Endothelial cell of umbilical vein (primary cell): ENCODE data around the gene KAT2A. TPM values are rescaled to one million over a fixed set of nuclear protein-coding genes. Genes with fewer than 3 reads are reported as not detected.

ENCODE experiments used
- BruUV-seq: library from RNA; stranded (reverse); fragments of 400-500 nt; replicated peaks from 2 replicates; lab custom pipeline; 2021; lab: Mats Ljungman, UMichigan
- CTCF ChIA-PET: fragments of 300-600, 350-600 bp; sonication (Branson Sonifier 250); formaldehyde crosslinking; loops from one replicate; lab custom pipeline; 2021; ENCODE audit warnings: antibody characterized with exemption, inconsistent platforms; lab: Charles Lee
- POLR2A ChIA-PET: fragments of 300-600, 350-600 bp; sonication (Branson Sonifier 250); formaldehyde crosslinking; loops from one replicate; lab custom pipeline; 2021; ENCODE audit warnings: antibody characterized with exemption, inconsistent platforms; lab: Charles Lee
- DNase-seq: peaks from one replicate; pipeline ENCODE4 v3.0.0-alpha.2; 2011; ENCODE audit warnings: low read depth, low spot score
- FAIRE-seq: peaks from 2 replicates; lab custom pipeline; 2011; peaks lifted over from hg19 to GRCh38; lab: Jason Lieb, UNC
- H2AFZ ChIP-seq: 2 replicates; pipeline ENCODE4 v1.6.0; 2012; ENCODE audit warnings: low read depth, low read length, control low read depth, inconsistent platforms
- H3K27ac ChIP-seq: 2 replicates; pipeline ENCODE4 v1.5.1; 2011; ENCODE audit warnings: low read depth, mild to moderate bottlenecking, control low read depth, low read length, moderate library complexity; ENCODE audit not compliant: insufficient read depth
- H3K27me3 ChIP-seq, 2 experiments: 2 replicates each; pipeline versions ENCODE4 v1.6.0 to v1.6.1; 2011; ENCODE audit warnings: low read length in 2 of 2, mixed read lengths in 1 of 2; ENCODE audit not compliant: control insufficient read depth in 2 of 2, insufficient read depth in 2 of 2
- H3K36me3 ChIP-seq, 2 experiments: 2 replicates in 1 of 2; 3 replicates in 1 of 2; pipeline ENCODE4 v1.5.1; 2011; ENCODE audit warnings: low read length in 2 of 2, mild to moderate bottlenecking in 1 of 2, moderate library complexity in 1 of 2; ENCODE audit not compliant: control insufficient read depth in 2 of 2, insufficient read depth in 2 of 2; ENCODE audit errors: extremely low read depth in 1 of 2
- H3K4me1 ChIP-seq: 3 replicates; pipeline ENCODE4 v1.5.1; 2011; ENCODE audit warnings: mild to moderate bottlenecking, low read length; ENCODE audit not compliant: control insufficient read depth, insufficient read depth; ENCODE audit errors: extremely low read depth
- H3K4me2 ChIP-seq: 2 replicates; pipeline ENCODE4 v1.6.1; 2011; ENCODE audit warnings: low read length, control low read depth, mixed read lengths; ENCODE audit not compliant: insufficient read depth
- H3K4me3 ChIP-seq, 3 experiments: fragments of 200-600 bp in 1 of 3; sonication (generic), shearing (Covaris generic) in 1 of 3; replicated peaks in 1 of 3; 2 replicates each; pipeline ENCODE4 v1.5.1; 2011 to 2016; ENCODE audit warnings: control low read depth in 3 of 3, low read length in 3 of 3, mild to moderate bottlenecking in 2 of 3, inconsistent platforms in 1 of 3, low read depth in 1 of 3, moderate library complexity in 1 of 3; ENCODE audit not compliant: insufficient read depth in 1 of 3
- H3K79me2 ChIP-seq: 2 replicates; pipeline ENCODE4 v1.6.0; 2012; ENCODE audit warnings: low read length, inconsistent platforms; ENCODE audit not compliant: control insufficient read depth, insufficient read depth
- H3K9ac ChIP-seq: replicated peaks from 2 replicates; pipeline ENCODE3; 2011; ENCODE audit warnings: low read length, control low read depth; ENCODE audit not compliant: insufficient read depth; ENCODE audit errors: extremely low read depth
- H3K9me1 ChIP-seq: replicated peaks from 3 replicates; pipeline ENCODE4 v1.6.0; 2011; ENCODE audit warnings: mild to moderate bottlenecking, low read length; ENCODE audit not compliant: control insufficient read depth, insufficient read depth; ENCODE audit errors: extremely low read depth
- H3K9me3 ChIP-seq: replicated peaks from 2 replicates; pipeline ENCODE4 v1.5.1; 2012; ENCODE audit warnings: low read length, inconsistent platforms; ENCODE audit not compliant: control insufficient read depth, insufficient read depth
- H4K20me1 ChIP-seq: replicated peaks from 2 replicates; pipeline ENCODE3; 2011; ENCODE audit warnings: mild to moderate bottlenecking, low read length; ENCODE audit not compliant: control insufficient read depth, insufficient read depth; ENCODE audit errors: extremely low read depth
- CTCF ChIP-seq, 2 donors: IDR thresholded peaks; 1 replicate in 1 of 2; 2 replicates in 1 of 2; pipeline ENCODE4 v1.5.1; 2011; ENCODE audit warnings: low read length in 2 of 2, mild to moderate bottlenecking in 2 of 2, moderate library complexity in 2 of 2, control low read depth in 1 of 2, inconsistent platforms in 1 of 2, low read depth in 1 of 2; ENCODE audit not compliant: insufficient read depth in 1 of 2; ENCODE audit errors: extremely low read depth in 1 of 2
- EZH2 ChIP-seq: IDR thresholded peaks from 2 replicates; pipeline ENCODE4 v1.6.1; 2012; ENCODE audit warnings: borderline replicate concordance, low read depth, mild to moderate bottlenecking, moderate library complexity, low read length, inconsistent platforms; ENCODE audit not compliant: severe bottlenecking
- FOS ChIP-seq: IDR thresholded peaks from 2 replicates; pipeline ENCODE4 v1.6.1; 2011; ENCODE audit warnings: mild to moderate bottlenecking, low read length, moderate library complexity, borderline replicate concordance; ENCODE audit not compliant: insufficient read depth
- GATA2 ChIP-seq: IDR thresholded peaks from 2 replicates; pipeline ENCODE4 v1.7.0; 2011; ENCODE audit warnings: low read depth, mild to moderate bottlenecking, moderate library complexity, mixed read lengths, low read length; ENCODE audit not compliant: insufficient read length, insufficient read depth
- JUN ChIP-seq: IDR thresholded peaks from 2 replicates; pipeline ENCODE4 v1.6.1; 2011; ENCODE audit warnings: borderline replicate concordance, low read depth; ENCODE audit not compliant: insufficient read length, insufficient read depth
- MYC ChIP-seq: IDR thresholded peaks from one replicate; pipeline ENCODE4 v1.6.1; 2011; ENCODE audit warnings: mild to moderate bottlenecking, low read depth, low read length
- POLR2A ChIP-seq: IDR thresholded peaks from 2 replicates; pipeline ENCODE4 v1.6.1; 2012; ENCODE audit warnings: low read depth, mild to moderate bottlenecking, control low read depth, low read length
- POLR2AphosphoS5 ChIP-seq: IDR thresholded peaks from 2 replicates; pipeline ENCODE4 v1.6.1; 2012; ENCODE audit warnings: low read depth, mild to moderate bottlenecking, control low read depth, low read length, moderate library complexity; ENCODE audit not compliant: insufficient read depth
- dilution Hi-C: fragments of 300-500 bp; cut with MboI; formaldehyde crosslinking; loops from one replicate; pipeline ENCODE4 v1.15.0; 2019; ENCODE audit warnings: low sequenced_read_pairs; ENCODE audit not compliant: extremely low pct_ligation_motif_present
- intact Hi-C: fragments of 100-400 bp; cut with micrococcal nuclease; formaldehyde crosslinking; loops from one replicate; pipeline ENCODE4 v1.10.0; 2022
- polyA plus RNA-seq, 4 experiments: library from polyadenylated mRNA; depleted of rRNA in 3 of 4; stranded (reverse) in 3 of 4; unstranded in 1 of 4; fragments of >200 nt; gene quantifications; 2 replicates each; pipeline versions ENCODE4 v1.2.1 to v1.2.3, GENCODE V29; 2011 to 2012; ENCODE audit warnings: missing spikeins in 1 of 4
- total RNA-seq: library from RNA; stranded (reverse); gene quantifications from 2 replicates; pipeline ENCODE4 v1.2.3, GENCODE V29; 2021
- TF ChIP-seq, protein P1 (sequence below): IDR thresholded peaks from 2 replicates; pipeline ENCODE4 v1.6.1; 2011; ENCODE audit not compliant: insufficient read depth, insufficient read length

The KAT2A gene
- total and polyA plus RNA-seq, 2 donors (not counting 3 experiments of a cell fraction or from before 2014, with no cell fraction given) = 32.9 to 33.4 TPM

- no peak overlapping the region for H3K27ac ChIP-seq
- no peaks in the 10 kb centered on the region for H3K9me1 ChIP-seq
- no TSS peak for BruUV-seq
- TF ChIP-seq CTCF (IDR thresholded peaks at IDR 0.05; ENCODE audit: extremely low read depth in 1 of 2, insufficient read depth in 1 of 2, low read depth in 1 of 2, low read length in 2 of 2) (no peak), FOS (no peak), EZH2 (no peak), JUN (no peak), POLR2AphosphoS5 (no peak), POLR2A (no peak), MYC (no peak), GATA2 (no peak)
- TF ChIP-seq, protein P1, sequence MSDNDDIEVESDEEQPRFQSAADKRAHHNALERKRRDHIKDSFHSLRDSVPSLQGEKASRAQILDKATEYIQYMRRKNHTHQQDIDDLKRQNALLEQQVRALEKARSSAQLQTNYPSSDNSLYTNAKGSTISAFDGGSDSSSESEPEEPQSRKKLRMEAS = no peak
- no peaks in the 10 kb centered on the region for H4K20me1 ChIP-seq
- no peaks in the 10 kb centered on the region for H3K9me3 ChIP-seq
- no peak overlapping the region for H3K4me2 ChIP-seq
- FAIRE-seq (no peak), DNase-seq (no peak)
- no peak overlapping the region for H2AFZ ChIP-seq
- H3K4me3 ChIP-seq = no peak overlapping the region
- H3K27me3 ChIP-seq = no peaks in the 10 kb centered on the region
- intact Hi-C loops (no loop called here), dilution Hi-C loops (no loop called here)
- POLR2A ChIA-PET = no interaction called here
- H3K36me3 ChIP-seq = no peaks in the 10 kb centered on the region
- no peak overlapping the region for H3K9ac ChIP-seq
- CTCF ChIA-PET = no interaction called here
- H3K4me1 ChIP-seq = peaks cover 4% of the 10 kb centered on the region
- H3K79me2 ChIP-seq = no peaks in the 10 kb centered on the region
Observed at GRCh38 chr17:42159796-42160530, 38.8 kb upstream of the KAT2A start.
